ENCODE data around the gene FLNB.

The FLNB gene

DNA sequence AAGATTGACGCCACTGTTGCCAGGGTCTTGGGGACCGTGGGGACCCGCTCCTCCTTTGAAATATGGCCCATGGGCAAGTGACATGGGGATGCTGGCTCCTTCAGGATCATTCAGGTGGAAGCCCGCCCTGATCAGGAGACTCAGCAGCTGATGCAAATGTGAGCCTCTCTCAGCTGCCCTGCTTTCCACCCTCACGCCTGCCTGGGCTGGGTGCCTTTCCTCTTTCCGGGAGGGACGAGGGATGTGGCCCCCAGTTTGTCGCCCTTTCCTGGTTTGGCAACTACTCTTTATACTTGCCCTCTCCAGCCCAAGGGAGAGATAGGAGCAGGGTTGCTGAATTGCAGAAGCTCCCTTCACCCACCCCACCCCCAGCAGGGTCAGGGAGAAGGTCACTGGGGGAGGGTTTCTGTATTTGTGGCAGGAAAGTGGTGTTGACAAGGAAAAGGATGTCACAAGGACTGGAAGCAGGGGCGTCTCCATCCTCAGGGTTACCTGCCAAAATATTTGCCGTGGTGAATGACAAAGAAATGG lies 180.8 kb downstream of the FLNB start:
- no peak for TF ChIP-seq CTCF (IDR thresholded peaks at IDR 0.05)

- no peak for TF ChIP-seq CTCF (IDR thresholded peaks at IDR 0.05)
Observed at GRCh38 chr3:58189691-58190090, 181.5 kb downstream of the FLNB start.

GRCh38 chr3:58190291-58190690 lies 182.1 kb downstream of the FLNB start:
- no peak for TF ChIP-seq CTCF (IDR thresholded peaks at IDR 0.05)

- TF ChIP-seq CTCF (IDR thresholded peaks at IDR 0.05): no peak
Observed at GRCh38 chr3:58190882-58191281, 182.7 kb downstream of the FLNB start.

GRCh38 chr3:58191361-58191991 lies 183.3 kb downstream of the FLNB start:
- TF ChIP-seq CTCF (IDR thresholded peaks at IDR 0.05): no peak

GRCh38 chr3:58192069-58192468 lies 183.8 kb downstream of the FLNB start:
- no peak for TF ChIP-seq CTCF (IDR thresholded peaks at IDR 0.05)

DNA sequence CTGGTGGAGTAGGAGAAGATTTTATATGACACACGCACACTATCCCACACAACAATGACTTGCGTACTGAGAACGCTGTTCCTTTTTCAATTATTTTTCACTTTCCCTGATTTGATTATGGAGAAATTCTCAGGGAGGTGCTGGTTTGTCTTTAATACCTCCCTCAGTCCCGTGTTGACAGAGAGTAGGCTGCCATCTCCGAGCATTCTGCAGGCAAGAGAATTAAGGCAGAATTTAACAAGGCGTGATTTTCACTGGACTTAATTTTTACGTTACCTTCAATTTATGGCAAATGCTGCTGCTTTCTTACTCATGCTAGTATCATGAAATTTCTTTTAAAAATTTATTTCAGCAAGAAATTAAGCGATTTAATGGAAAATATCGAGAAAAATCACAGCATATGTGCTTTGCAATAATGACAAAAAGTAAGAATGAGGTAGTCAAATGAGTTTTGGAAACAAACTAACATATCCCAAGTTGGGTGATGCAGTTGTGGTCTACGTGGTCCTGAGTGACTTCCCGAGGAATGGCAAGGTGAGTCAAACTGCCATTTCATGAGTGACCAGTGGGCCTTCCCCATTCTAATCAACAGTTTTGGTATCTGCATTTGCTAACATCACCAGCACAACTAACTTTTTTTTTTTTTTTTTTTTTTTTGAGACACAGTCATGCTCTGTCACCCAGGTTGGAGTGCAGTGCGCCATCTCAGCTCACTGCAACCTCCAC lies 185.6 kb downstream of the FLNB start:
- no peak for TF ChIP-seq CTCF (IDR thresholded peaks at IDR 0.05)

All from LNCAP (cell line).